ENCODE measurements around the gene SRGAP1. TPM values are rescaled to one million over a fixed set of nuclear protein-coding genes. Genes with fewer than 3 reads are reported as not detected.

SRGAP1 gene
- total and polyA plus RNA-seq, 2 of the 13 experiments (the other 11 are each of a cell fraction or from before 2014, with no cell fraction given): 1.6 to 3.4 TPM

GRCh38 chr12:64042911-64043310 is 198.4 kb downstream of the SRGAP1 start (continued):
- no peak for TF ChIP-seq MNT (IDR thresholded peaks at IDR 0.05)
- no peak for TF ChIP-seq FLYWCH1 (CRISPR knock-in tag; IDR thresholded peaks at IDR 0.05)
- TF ChIP-seq CBX5 (CRISPR knock-in tag; IDR thresholded peaks at IDR 0.05; ENCODE audit: borderline replicate concordance): no peak
- no peak for TF ChIP-seq KAT7 (CRISPR knock-in tag; IDR thresholded peaks at IDR 0.05; ENCODE audit: borderline replicate concordance)
- no peak for TF ChIP-seq SETDB1 (CRISPR knock-in tag; IDR thresholded peaks at IDR 0.05; ENCODE audit: borderline replicate concordance)
- TF ChIP-seq ZNF329 (CRISPR knock-in tag; IDR thresholded peaks at IDR 0.05; ENCODE audit: low read depth): no peak
- no peak for TF ChIP-seq TOE1 (CRISPR knock-in tag; IDR thresholded peaks at IDR 0.05)

- WGBS (ENCODE audit: low lambda C conversion rate): 97% methylated on average over 1 of the region's 1 CpG
- in situ Hi-C loops (cut with HindIII; ENCODE audit: extremely low pct_ligation_motif_present, low pct_unique_long_range_greater_than_20kb): no loop called here
- no peaks in the 10 kb centered on the region for H3K79me2 ChIP-seq (ENCODE audit: insufficient read depth, low read length)
- H3K9ac ChIP-seq (ENCODE audit: insufficient read depth, low read depth, low read length): no peak overlapping the region
- H3K9me3 ChIP-seq (ENCODE audit: low read length): no peaks in the 10 kb centered on the region
- H4K20me1 ChIP-seq (ENCODE audit: insufficient read depth, low read length): no peaks in the 10 kb centered on the region
- TF ChIP-seq ADNP (CRISPR knock-in tag; IDR thresholded peaks at IDR 0.05) (no peak), NFATC3 (CRISPR knock-in tag; IDR thresholded peaks at IDR 0.05) (no peak), THAP11 (CRISPR knock-in tag; IDR thresholded peaks at IDR 0.05) (no peak), ZSCAN30 (CRISPR knock-in tag; IDR thresholded peaks at IDR 0.05) (no peak), ZNF598 (CRISPR knock-in tag; IDR thresholded peaks at IDR 0.05; ENCODE audit: borderline replicate concordance) (no peak), HNRNPLL (IDR thresholded peaks at IDR 0.05; ENCODE audit: low read depth, low read length, poor library complexity, severe bottlenecking) (no peak), PTBP1 (IDR thresholded peaks at IDR 0.05; ENCODE audit: low read depth, low read length, poor library complexity, severe bottlenecking) (no peak), ZNF143 (CRISPR knock-in tag; IDR thresholded peaks at IDR 0.05) (no peak), ZSCAN31 (CRISPR knock-in tag; IDR thresholded peaks at IDR 0.05; ENCODE audit: low read depth) (no peak), PCBP1 (IDR thresholded peaks at IDR 0.05; ENCODE audit: borderline replicate concordance, low read depth, low read length) (no peak)
- intact Hi-C loops (cut with micrococcal nuclease; ENCODE audit: unreplicated experiment): no loop called here
- CTCF ChIA-PET (ENCODE audit: low intra/inter-chr PET ratio, low total read pairs): no interaction called here
- BruUV-seq (replicated peaks): no TSS peak
- H2AFZ ChIP-seq (ENCODE audit: low read length): no peak overlapping the region
- no peaks in the 10 kb centered on the region for H3K27me3 ChIP-seq (ENCODE audit: control insufficient read depth in 1 of 2, insufficient read depth in 2 of 2, low read length in 2 of 2)
- FAIRE-seq (no peak), ATAC-seq (no peak), DNase-seq (ENCODE audit: low spot score) (no peak)
- no peak overlapping the region for H3K4me2 ChIP-seq (ENCODE audit: low read depth, low read length)
- peaks cover 7% of the 10 kb centered on the region; the same call in 1 of the 2 replicates for H3K4me1 ChIP-seq (ENCODE audit: insufficient read depth, low read length)
- POLR2A ChIA-PET: no interaction called here
- H3K36me3 ChIP-seq (replicated peaks in 1 of 2; ENCODE audit: control insufficient read depth in 1 of 2, insufficient read depth in 2 of 2, low read length in 2 of 2): no peaks in the 10 kb centered on the region
- no peak overlapping the region for H3K4me3 ChIP-seq (replicated peaks in 1 of 3; ENCODE audit: insufficient read depth in 1 of 3, low read depth in 2 of 3, low read length in 3 of 3)
- no peak overlapping the region for H3K27ac ChIP-seq (ENCODE audit: extremely low read length, insufficient read depth, low read length)
Observed at GRCh38 chr12:64044191-64044590, 199.7 kb downstream of the SRGAP1 start.
